PC-3 (cell line): ENCODE measurements around the gene CLRN1.

ENCODE experiments used
- EZH2 ChIP-seq: fragments of 300-600 bp; sonication (generic); IDR thresholded peaks from one replicate; pipeline ENCODE4 v1.6.1; 2017; ENCODE audit warnings: antibody characterized with exemption, mild to moderate bottlenecking, low read length; ENCODE audit not compliant: unreplicated experiment
- EZH2phosphoT487 ChIP-seq: fragments of 300-600 bp; sonication (generic); IDR thresholded peaks from 2 replicates; pipeline ENCODE4 v1.6.1; 2018; ENCODE audit warnings: mild to moderate bottlenecking, antibody characterized with exemption, low read length, borderline replicate concordance
- TF ChIP-seq, protein P1 (sequence below): fragments of 300-600 bp; sonication (generic); conservative IDR thresholded peaks from 2 replicates; pipeline ENCODE4 v1.5.1; 2017; ENCODE audit warnings: antibody characterized with exemption, low read depth, mild to moderate bottlenecking, low read length

DNA sequence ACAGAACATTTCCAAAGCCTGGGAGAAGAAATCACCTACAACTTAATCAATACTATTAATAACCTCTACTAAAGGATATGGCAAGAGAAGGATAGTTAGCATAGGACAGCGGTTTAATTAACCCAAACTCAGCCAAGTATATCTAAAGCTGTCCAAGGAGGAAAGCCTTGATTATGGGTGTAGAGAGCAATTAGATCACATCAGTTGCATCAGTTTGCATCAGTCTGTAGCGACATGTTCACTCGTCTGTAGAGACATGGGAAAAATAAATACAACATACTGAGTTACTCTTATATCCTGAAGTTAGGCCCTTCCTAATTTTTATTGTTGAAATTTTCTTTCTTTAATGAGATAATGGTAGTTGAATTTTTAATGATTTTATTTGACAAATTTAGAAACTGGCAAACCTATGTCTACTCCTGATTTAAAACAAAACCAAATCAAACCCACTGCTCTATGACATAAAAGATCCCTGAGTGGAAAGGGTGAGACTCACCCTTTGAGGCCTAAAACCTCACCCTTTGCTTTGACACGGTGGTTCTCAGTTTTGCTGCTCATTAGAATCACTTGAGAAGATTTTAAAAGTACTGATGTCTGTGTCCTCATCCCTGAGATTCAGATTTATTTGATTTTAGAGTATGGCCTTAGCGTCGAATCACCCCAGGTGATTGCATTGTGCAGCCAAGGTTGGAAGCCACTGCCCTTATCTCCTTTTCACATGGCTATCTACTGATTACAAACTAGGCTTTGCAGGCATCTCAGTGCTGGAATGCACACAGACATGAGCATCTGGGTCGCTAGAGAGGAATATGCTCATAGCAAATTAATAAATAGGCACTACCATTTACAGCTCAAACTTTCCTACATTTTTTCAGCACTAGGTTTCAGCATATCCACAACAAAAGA lies 2.8 kb upstream of the CLRN1 start:
- TF ChIP-seq EZH2 (no peak), EZH2phosphoT487 (no peak)
- TF ChIP-seq, protein P1, sequence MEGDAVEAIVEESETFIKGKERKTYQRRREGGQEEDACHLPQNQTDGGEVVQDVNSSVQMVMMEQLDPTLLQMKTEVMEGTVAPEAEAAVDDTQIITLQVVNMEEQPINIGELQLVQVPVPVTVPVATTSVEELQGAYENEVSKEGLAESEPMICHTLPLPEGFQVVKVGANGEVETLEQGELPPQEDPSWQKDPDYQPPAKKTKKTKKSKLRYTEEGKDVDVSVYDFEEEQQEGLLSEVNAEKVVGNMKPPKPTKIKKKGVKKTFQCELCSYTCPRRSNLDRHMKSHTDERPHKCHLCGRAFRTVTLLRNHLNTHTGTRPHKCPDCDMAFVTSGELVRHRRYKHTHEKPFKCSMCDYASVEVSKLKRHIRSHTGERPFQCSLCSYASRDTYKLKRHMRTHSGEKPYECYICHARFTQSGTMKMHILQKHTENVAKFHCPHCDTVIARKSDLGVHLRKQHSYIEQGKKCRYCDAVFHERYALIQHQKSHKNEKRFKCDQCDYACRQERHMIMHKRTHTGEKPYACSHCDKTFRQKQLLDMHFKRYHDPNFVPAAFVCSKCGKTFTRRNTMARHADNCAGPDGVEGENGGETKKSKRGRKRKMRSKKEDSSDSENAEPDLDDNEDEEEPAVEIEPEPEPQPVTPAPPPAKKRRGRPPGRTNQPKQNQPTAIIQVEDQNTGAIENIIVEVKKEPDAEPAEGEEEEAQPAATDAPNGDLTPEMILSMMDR: no peak
